Cardiac muscle cell (in vitro differentiated cells and primary cell): ENCODE results near the gene CXCL12. TPM values are rescaled to one million over a fixed set of nuclear protein-coding genes. Genes with fewer than 3 reads are reported as not detected.

Experiments used
- DNase-seq, 2 donors: peaks; one replicate each; pipeline versions ENCODE4 v3.0.0 to v3.0.0-alpha.2; 2010 to 2017; ENCODE audit warnings: low read depth in 1 of 2, low spot score in 1 of 2
- H3K27ac ChIP-seq: fragments of 200-600 bp; sonication (generic); 2 replicates; pipeline ENCODE4 v1.5.1; 2016
- H3K27me3 ChIP-seq: fragments of 200-600 bp; sonication (generic); 2 replicates; pipeline ENCODE4 v1.6.0; 2016; ENCODE audit warnings: control low read depth
- H3K36me3 ChIP-seq: fragments of 200-600 bp; sonication (generic); 2 replicates; pipeline ENCODE4 v1.5.1; 2016; ENCODE audit warnings: control low read depth
- H3K4me1 ChIP-seq: fragments of 200-600 bp; sonication (generic); 2 replicates; pipeline ENCODE4 v1.8.1; 2017; ENCODE audit warnings: low read depth, mild to moderate bottlenecking, mixed run types
- H3K4me3 ChIP-seq: fragments of 200-600 bp; sonication (generic); 2 replicates; pipeline ENCODE4 v1.5.1; 2016; ENCODE audit warnings: mild to moderate bottlenecking
- H3K9me3 ChIP-seq: fragments of 200-600 bp; sonication (generic); 2 replicates; pipeline ENCODE4 v1.5.1; 2017; ENCODE audit warnings: low read depth, mild to moderate bottlenecking, control low read depth
- CTCF ChIP-seq: IDR thresholded peaks from 2 replicates; pipeline ENCODE4 v1.5.1; 2012; ENCODE audit warnings: low read depth, mild to moderate bottlenecking, low read length
- polyA plus RNA-seq: library from polyadenylated mRNA; unstranded; fragments of >200 nt; fragmentation: Nextera tagmentation; extraction: Ambion mirVana; gene quantifications from 2 replicates; pipeline ENCODE4 v1.2.1, GENCODE V29; 2016
- total RNA-seq: library from RNA; depleted of rRNA; stranded (reverse); fragments of >200 nt; gene quantifications from 2 replicates; pipeline ENCODE4 v1.2.3, GENCODE V29; 2016

The CXCL12 gene
- total and polyA plus RNA-seq, 2 experiments from 2014 or later = 10.1 to 68.9 TPM

- Histone ChIP-seq H3K4me1 (no peaks in the 10 kb centered on the region), H3K27me3 (no peaks in the 10 kb centered on the region), H3K36me3 (no peaks in the 10 kb centered on the region), H3K9me3 (no peaks in the 10 kb centered on the region), H3K4me3 (no peak overlapping the region), H3K27ac (no peak overlapping the region)
- DNase-seq = no peak
- no peak for TF ChIP-seq CTCF
Measured at GRCh38 chr10:44357023-44357540, 27.8 kb downstream of the CXCL12 start.

GRCh38 chr10:44356139-44357022 lies 28.5 kb downstream of the CXCL12 start:
- H3K9me3 ChIP-seq = no peaks in the 10 kb centered on the region
- H3K4me1 ChIP-seq = no peaks in the 10 kb centered on the region
- H3K27ac ChIP-seq = no peak overlapping the region
- H3K27me3 ChIP-seq = no peaks in the 10 kb centered on the region
- no peak overlapping the region for H3K4me3 ChIP-seq
- no peak for TF ChIP-seq CTCF
- H3K36me3 ChIP-seq = no peaks in the 10 kb centered on the region
- no peak for DNase-seq

- Histone ChIP-seq H3K36me3 (no peaks in the 10 kb centered on the region), H3K4me3 (no peak overlapping the region), H3K9me3 (no peaks in the 10 kb centered on the region), H3K4me1 (no peaks in the 10 kb centered on the region), H3K27ac (no peak overlapping the region), H3K27me3 (no peaks in the 10 kb centered on the region)
- TF ChIP-seq CTCF = no peak
- DNase-seq = no peak
Measured at GRCh38 chr10:44355630-44356029, 29.3 kb downstream of the CXCL12 start.

GRCh38 chr10:44354771-44355170 lies 30.1 kb downstream of the CXCL12 start:
- TF ChIP-seq CTCF = no peak
- Histone ChIP-seq H3K27me3 (no peaks in the 10 kb centered on the region), H3K27ac (no peak overlapping the region), H3K9me3 (no peaks in the 10 kb centered on the region), H3K36me3 (no peaks in the 10 kb centered on the region), H3K4me3 (no peak overlapping the region), H3K4me1 (no peaks in the 10 kb centered on the region)
- DNase-seq = no peak

GRCh38 chr10:44353721-44354120 lies 31.2 kb downstream of the CXCL12 start:
- TF ChIP-seq CTCF = no peak
- Histone ChIP-seq H3K4me3 (no peak overlapping the region), H3K27me3 (no peaks in the 10 kb centered on the region), H3K27ac (no peak overlapping the region), H3K36me3 (no peaks in the 10 kb centered on the region), H3K4me1 (no peaks in the 10 kb centered on the region), H3K9me3 (no peaks in the 10 kb centered on the region)
- no peak for DNase-seq
